Heart left ventricle (tissue), 13 donors: Measurements from ENCODE around the gene RAD23A.
"Not testable (repeated sequence)": the region's sequence is repeated elsewhere in the genome, so short reads cannot be mapped to it uniquely, and the experiment has no call there.

Source experiments
- CTCF ChIP-seq, 12 donors: fragments of 200-600 bp; sonication (generic) in 4 of 12; IDR thresholded peaks; one replicate each; pipeline versions ENCODE4 v1.5.0 to v1.8.0; 2018 to 2022; ENCODE audit warnings: antibody characterized with exemption in 12 of 12, mild to moderate bottlenecking in 5 of 12
- POLR2A ChIP-seq, 2 donors: fragments of 450-650 bp; IDR thresholded peaks; one replicate each; pipeline ENCODE4 v1.6.1; 2017; ENCODE audit warnings: antibody characterized with exemption in 2 of 2, mild to moderate bottlenecking in 2 of 2, moderate library complexity in 2 of 2
- donor health status: ischemic (EF 13 %, LVEDD 7.1; RV severe dilation, severe dysfunction).
- donor health status: DM: no; HTN: yes; CAD: no.
- donor health status: DM: no; HTN: no; CAD: no.
- donor health status: ischemic (EF 25% LVEDD 6.9; RV normal size, moderate dysfunction).
- donor health status: ischemic (EF 25% LVEDD 5.7; RV mildly dilated, moderate dysfunction).
- donor health status: ischemic (EF 35%, LVEDD 5.7; RV mildly dilated, moderate dysfunction).
- donor health status: nonischemic (EF 11% LVEDD 7.7; RV severe dilation, severe dysfunction).
- donor health status: DM: yes; HTN: yes; CAD: no.
- donor health status: PGD.
- donor health status: ischemic (EF 29% LVEDD 5.4; RV normal size, mild dysfunction).
- donor health status: nonischemic (EF 23%, LVEDD 6.1; RV moderate dilation, normal function).

- TF ChIP-seq CTCF, POLR2A (IDR thresholded peaks at IDR 0.05): not testable (repeated sequence)
Measured at GRCh38 chr19:12976109-12976508, 30.4 kb downstream of the RAD23A start.
